Spleen (tissue), 7 donors: ENCODE results near the gene CDHR3.

Experiments used
- POLR2AphosphoS5 ChIP-seq, 3 donors: sonication (generic); formaldehyde crosslinking; IDR thresholded peaks; one replicate each; pipeline ENCODE4 v1.5.1; 2017; ENCODE audit warnings: antibody characterized with exemption in 3 of 3
- TF ChIP-seq, protein P1 (sequence below), 11 experiments: fragments of 200-600 bp in 7 of 11; fragments of 450-650 bp in 4 of 11; sonication (generic) in 4 of 11; IDR thresholded peaks in 8 of 11; conservative IDR thresholded peaks in 3 of 11; 1 replicate in 7 of 11; 2 replicates in 4 of 11; pipeline versions ENCODE4 v1.4.0 to v1.8.0; 2016 to 2021; ENCODE audit warnings: antibody characterized with exemption in 11 of 11, inconsistent platforms in 4 of 11, mild to moderate bottlenecking in 1 of 11
- donor health status: DM: no; HTN: no; CAD: no; lungs with moderate emphysema.
- donor health status: DM: no; HTN: no; CAD: no.
- donor health status: DM: no; HTN: no; CAD: no.

DNA sequence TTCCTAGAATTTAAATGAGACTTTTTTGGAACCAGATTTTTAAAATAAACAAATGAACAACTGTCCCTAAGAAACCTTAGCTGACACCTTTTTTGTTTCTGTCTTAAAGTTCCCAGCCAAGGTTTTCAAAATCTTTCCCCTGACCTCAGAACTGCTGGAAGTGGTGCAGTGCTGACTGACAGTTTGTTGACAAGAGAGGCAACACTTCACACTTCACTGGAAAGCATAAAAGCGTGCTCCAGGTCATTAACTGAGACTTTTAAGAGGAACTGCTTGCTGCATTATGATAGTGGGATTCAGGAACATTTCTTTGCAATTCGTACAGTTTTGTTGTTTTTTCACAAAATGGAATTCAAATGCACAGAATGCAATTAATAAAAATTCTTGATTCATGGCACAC, 112.9 kb downstream of the CDHR3 start:
- TF ChIP-seq, protein P1, sequence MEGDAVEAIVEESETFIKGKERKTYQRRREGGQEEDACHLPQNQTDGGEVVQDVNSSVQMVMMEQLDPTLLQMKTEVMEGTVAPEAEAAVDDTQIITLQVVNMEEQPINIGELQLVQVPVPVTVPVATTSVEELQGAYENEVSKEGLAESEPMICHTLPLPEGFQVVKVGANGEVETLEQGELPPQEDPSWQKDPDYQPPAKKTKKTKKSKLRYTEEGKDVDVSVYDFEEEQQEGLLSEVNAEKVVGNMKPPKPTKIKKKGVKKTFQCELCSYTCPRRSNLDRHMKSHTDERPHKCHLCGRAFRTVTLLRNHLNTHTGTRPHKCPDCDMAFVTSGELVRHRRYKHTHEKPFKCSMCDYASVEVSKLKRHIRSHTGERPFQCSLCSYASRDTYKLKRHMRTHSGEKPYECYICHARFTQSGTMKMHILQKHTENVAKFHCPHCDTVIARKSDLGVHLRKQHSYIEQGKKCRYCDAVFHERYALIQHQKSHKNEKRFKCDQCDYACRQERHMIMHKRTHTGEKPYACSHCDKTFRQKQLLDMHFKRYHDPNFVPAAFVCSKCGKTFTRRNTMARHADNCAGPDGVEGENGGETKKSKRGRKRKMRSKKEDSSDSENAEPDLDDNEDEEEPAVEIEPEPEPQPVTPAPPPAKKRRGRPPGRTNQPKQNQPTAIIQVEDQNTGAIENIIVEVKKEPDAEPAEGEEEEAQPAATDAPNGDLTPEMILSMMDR (IDR thresholded peaks at IDR 0.05 in 8 of 11, conservative IDR thresholded peaks at IDR 0.05 in 3 of 11) = no peak
- peak in 1 of 3 donors; percentile 26 for TF ChIP-seq POLR2AphosphoS5 (IDR thresholded peaks at IDR 0.05)
